ENCODE data around the gene PROCR. TPM values are rescaled to one million over a fixed set of nuclear protein-coding genes. Genes with fewer than 3 reads are reported as not detected.
"Not testable (repeated sequence)": the region's sequence is repeated elsewhere in the genome, so short reads cannot be mapped to it uniquely, and the experiment has no call there.

PROCR gene
- total RNA-seq, 1 donor = 62.2 TPM

- no peak for TF ChIP-seq CTCF (IDR thresholded peaks at IDR 0.05; ENCODE audit: insufficient read depth, low read length)
Observed at GRCh38 chr20:35187584-35188190, 15.8 kb downstream of the PROCR start.

GRCh38 chr20:35189223-35189622 lies 17.4 kb downstream of the PROCR start:
- not testable (repeated sequence) for DNase-seq (ENCODE audit: low read depth)

More at GRCh38 chr20:35187584-35188190, 15.8 kb downstream of the PROCR start:
- no peak for DNase-seq (ENCODE audit: low read depth)
- no peak overlapping the region for H3K4me3 ChIP-seq (ENCODE audit: low read depth, low read length)

GRCh38 chr20:35190556-35190955 lies 18.7 kb downstream of the PROCR start:
- no peak overlapping the region for H3K4me3 ChIP-seq (ENCODE audit: low read depth, low read length)
- no peak for DNase-seq (ENCODE audit: low read depth)
- TF ChIP-seq CTCF (IDR thresholded peaks at IDR 0.05; ENCODE audit: insufficient read depth, low read length) = no peak

More at GRCh38 chr20:35189223-35189622, 17.4 kb downstream of the PROCR start:
- H3K4me3 ChIP-seq (ENCODE audit: low read depth, low read length) = not testable (repeated sequence)

GRCh38 chr20:35191419-35192117 lies 19.7 kb downstream of the PROCR start:
- no peak for DNase-seq (ENCODE audit: low read depth)
- no peak for TF ChIP-seq CTCF (IDR thresholded peaks at IDR 0.05; ENCODE audit: insufficient read depth, low read length)
- no peak overlapping the region for H3K4me3 ChIP-seq (ENCODE audit: low read depth, low read length)

- DNase-seq (ENCODE audit: low read depth) = no peak
- TF ChIP-seq CTCF (IDR thresholded peaks at IDR 0.05; ENCODE audit: insufficient read depth, low read length) = no peak
- H3K4me3 ChIP-seq (ENCODE audit: low read depth, low read length) = no peak overlapping the region
Observed at GRCh38 chr20:35192118-35192872, 20.4 kb downstream of the PROCR start.

GRCh38 chr20:35193031-35193791 lies 21.3 kb downstream of the PROCR start:
- not testable (repeated sequence) for H3K4me3 ChIP-seq (ENCODE audit: low read depth, low read length); DNase-seq (ENCODE audit: low read depth)

- H3K4me3 ChIP-seq (ENCODE audit: low read depth, low read length) = no peak overlapping the region
- TF ChIP-seq CTCF (IDR thresholded peaks at IDR 0.05; ENCODE audit: insufficient read depth, low read length) = no peak
- no peak for DNase-seq (ENCODE audit: low read depth)
Observed at GRCh38 chr20:35196313-35196712, 24.4 kb downstream of the PROCR start.
